ENCODE results near the gene ACTG1.

DNA sequence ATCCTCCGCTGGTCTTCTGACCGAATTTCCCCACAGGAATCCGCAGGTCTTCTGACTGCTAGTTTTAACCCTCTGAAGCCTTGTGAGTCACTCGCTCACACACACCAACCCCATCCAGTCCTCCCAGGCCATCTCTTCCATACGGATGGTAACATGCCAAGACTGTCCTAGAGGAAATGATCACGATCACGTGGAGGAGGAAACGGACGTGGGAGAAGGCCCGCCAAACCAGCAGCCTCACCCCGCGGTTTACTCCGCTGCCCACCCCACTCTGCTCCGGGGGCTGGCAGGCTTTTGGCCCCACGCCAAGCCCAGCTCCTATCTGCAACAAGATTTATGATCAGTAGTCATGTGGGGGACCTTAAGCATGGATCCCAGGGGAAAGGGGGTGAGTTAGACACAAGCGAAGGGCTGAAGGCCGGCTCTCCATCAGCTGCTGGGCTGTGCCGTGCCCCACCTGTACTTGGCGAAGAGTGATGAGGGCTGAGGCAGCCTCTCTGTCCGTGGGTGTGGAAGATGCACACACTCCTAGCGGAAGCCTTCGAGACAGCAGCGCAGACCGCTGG is 41.1 kb upstream of the ACTG1 start:
- TF ChIP-seq POLR2A (IDR thresholded peaks at IDR 0.05; ENCODE audit: low read depth, low read length) (no peak), POLR2AphosphoS5 (IDR thresholded peaks at IDR 0.05; ENCODE audit: low read depth, low read length) (no peak)
